ENCODE measurements around the gene USP15. TPM values are rescaled to one million over a fixed set of nuclear protein-coding genes. Genes with fewer than 3 reads are reported as not detected.

The USP15 gene
- total RNA-seq, 1 experiment from 2014 or later = 25.8 TPM

DNA sequence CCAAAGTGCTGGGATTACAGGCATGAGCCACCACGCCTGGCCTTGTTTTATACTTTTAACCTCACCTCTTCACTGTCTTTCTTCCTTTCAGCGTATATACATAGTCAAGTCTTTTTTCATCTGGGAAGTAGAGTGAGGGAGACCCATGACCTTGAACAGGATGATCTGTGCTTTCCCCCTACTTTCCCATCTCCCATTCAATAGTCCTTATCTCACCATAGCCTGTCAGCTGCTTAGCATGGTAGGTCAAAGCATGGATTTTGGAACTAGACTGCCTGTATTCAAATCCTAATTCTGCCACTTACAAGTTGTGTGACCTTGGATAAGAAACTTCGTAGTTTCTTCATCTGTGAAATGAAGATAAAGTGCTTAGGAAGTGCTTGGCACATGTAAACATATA is 110.0 kb downstream of the USP15 start:
- H3K4me2 ChIP-seq = no peak overlapping the region
- no peaks in the 10 kb centered on the region for H3F3A ChIP-seq (ENCODE audit: insufficient read depth, low read depth)
- intact Hi-C loops (cut with micrococcal nuclease; ENCODE audit: unreplicated experiment) = no loop called here
- H3K27ac ChIP-seq = no peak overlapping the region
- CTCF ChIA-PET = no interaction called here
- no peak for TF ChIP-seq EZH2 (IDR thresholded peaks at IDR 0.05; ENCODE audit: low read depth)
- H3K9me3 ChIP-seq (ENCODE audit: insufficient read depth, low read depth) = no peaks in the 10 kb centered on the region
- H3K36me3 ChIP-seq (ENCODE audit: low read depth) = no peaks in the 10 kb centered on the region
- DNase-seq = no peak
- no peak overlapping the region for H3K4me3 ChIP-seq
- H3K27me3 ChIP-seq (ENCODE audit: insufficient read depth, low read depth) = no peaks in the 10 kb centered on the region
- no peaks in the 10 kb centered on the region; the same call in 1 of the 2 replicates for H3K9me2 ChIP-seq (ENCODE audit: insufficient read depth)
- H3K79me2 ChIP-seq (ENCODE audit: low read depth) = 0 out of 2 replicates have a peak, but pooled peaks cover 3% of the 10 kb centered on the region
- no peaks in the 10 kb centered on the region for H3K4me1 ChIP-seq (replicated peaks; ENCODE audit: insufficient read depth)
- peaks cover 3% of the 10 kb centered on the region; the same call in 1 of the 2 replicates for H4K20me1 ChIP-seq (ENCODE audit: insufficient read depth)
- no TSS peak for BruUV-seq (replicated peaks)
- POLR2A ChIA-PET (ENCODE audit: unreplicated experiment) = no interaction called here
- no peak overlapping the region for H2AFZ ChIP-seq

DNA sequence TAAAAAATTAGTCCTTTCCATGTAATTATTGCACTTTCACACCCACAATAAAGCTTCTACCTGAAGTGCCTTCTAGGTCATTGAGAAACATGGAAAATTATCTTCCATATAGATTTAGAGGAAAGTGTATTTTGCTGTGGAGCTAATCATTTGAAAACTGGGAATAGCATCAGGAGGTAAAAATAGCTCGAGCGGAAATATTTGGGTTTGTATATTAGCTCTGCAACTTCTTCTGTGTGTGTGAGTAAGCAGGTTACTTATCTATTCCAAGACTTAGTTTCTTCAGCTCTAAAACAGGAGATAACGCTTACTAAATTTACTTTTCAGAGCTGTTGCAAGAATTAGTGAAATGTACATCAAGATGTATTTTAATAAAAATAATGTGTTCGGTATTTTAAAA is 111.5 kb downstream of the USP15 start:
- H3K9me2 ChIP-seq (ENCODE audit: insufficient read depth) = no peaks in the 10 kb centered on the region
- ChIA-PET CTCF (no interaction called here), POLR2A (ENCODE audit: unreplicated experiment) (no interaction called here)
- no peak overlapping the region for H3K4me3 ChIP-seq
- BruUV-seq (replicated peaks) = no TSS peak
- DNase-seq = no peak
- H3K4me1 ChIP-seq (replicated peaks; ENCODE audit: insufficient read depth) = no peaks in the 10 kb centered on the region
- no peak overlapping the region for H3K27ac ChIP-seq
- no peaks in the 10 kb centered on the region for H3K36me3 ChIP-seq (ENCODE audit: low read depth)
- no peaks in the 10 kb centered on the region for H3F3A ChIP-seq (ENCODE audit: insufficient read depth, low read depth)
- peaks cover 4% of the 10 kb centered on the region; the same call in 1 of the 2 replicates for H4K20me1 ChIP-seq (ENCODE audit: insufficient read depth)
- TF ChIP-seq EZH2 (IDR thresholded peaks at IDR 0.05; ENCODE audit: low read depth) (no peak), CTCF (conservative IDR thresholded peaks at IDR 0.05) (no peak)
- intact Hi-C loops (cut with micrococcal nuclease; ENCODE audit: unreplicated experiment) = no loop called here
- H3K27me3 ChIP-seq (ENCODE audit: insufficient read depth, low read depth) = no peaks in the 10 kb centered on the region
- no peaks in the 10 kb centered on the region for H3K9me3 ChIP-seq (ENCODE audit: insufficient read depth, low read depth)
- no peak overlapping the region for H2AFZ ChIP-seq
- H3K4me2 ChIP-seq = no peak overlapping the region
- no peaks in the 10 kb centered on the region for H3K79me2 ChIP-seq (ENCODE audit: low read depth)

- intact Hi-C loops (cut with micrococcal nuclease; ENCODE audit: unreplicated experiment) = no loop called here
- BruUV-seq (replicated peaks) = no TSS peak
- Histone ChIP-seq H4K20me1 (ENCODE audit: insufficient read depth) (peaks cover 4% of the 10 kb centered on the region; the same call in 1 of the 2 replicates), H3K27me3 (ENCODE audit: insufficient read depth, low read depth) (no peaks in the 10 kb centered on the region), H3F3A (ENCODE audit: insufficient read depth, low read depth) (no peaks in the 10 kb centered on the region), H2AFZ (no peak overlapping the region), H3K79me2 (ENCODE audit: low read depth) (no peaks in the 10 kb centered on the region), H3K4me3 (no peak overlapping the region), H3K4me1 (replicated peaks; ENCODE audit: insufficient read depth) (no peaks in the 10 kb centered on the region), H3K36me3 (ENCODE audit: low read depth) (no peaks in the 10 kb centered on the region), H3K9me3 (ENCODE audit: insufficient read depth, low read depth) (no peaks in the 10 kb centered on the region), H3K4me2 (no peak overlapping the region), H3K9me2 (ENCODE audit: insufficient read depth) (no peaks in the 10 kb centered on the region), H3K27ac (no peak overlapping the region)
- no peak for DNase-seq
- TF ChIP-seq EZH2 (IDR thresholded peaks at IDR 0.05; ENCODE audit: low read depth) (no peak), CTCF (conservative IDR thresholded peaks at IDR 0.05) (no peak)
- CTCF ChIA-PET = no interaction called here
- POLR2A ChIA-PET (ENCODE audit: unreplicated experiment) = no interaction called here
These were observed 111.9 kb downstream of the USP15 start for GRCh38 chr12:62372134-62372533.

GRCh38 chr12:62372825-62373224 is 112.6 kb downstream of the USP15 start:
- H3F3A ChIP-seq (ENCODE audit: insufficient read depth, low read depth) = no peaks in the 10 kb centered on the region
- no peaks in the 10 kb centered on the region for H3K9me2 ChIP-seq (ENCODE audit: insufficient read depth)
- H3K36me3 ChIP-seq (ENCODE audit: low read depth) = no peaks in the 10 kb centered on the region
- H4K20me1 ChIP-seq (ENCODE audit: insufficient read depth) = peaks cover 4% of the 10 kb centered on the region; the same call in 1 of the 2 replicates
- no TSS peak for BruUV-seq (replicated peaks)
- no peak overlapping the region for H3K4me2 ChIP-seq
- no peaks in the 10 kb centered on the region for H3K4me1 ChIP-seq (replicated peaks; ENCODE audit: insufficient read depth)
- no peak for TF ChIP-seq CTCF (conservative IDR thresholded peaks at IDR 0.05)
- TF ChIP-seq EZH2 (IDR thresholded peaks at IDR 0.05; ENCODE audit: low read depth) = no peak
- intact Hi-C loops (cut with micrococcal nuclease; ENCODE audit: unreplicated experiment) = no loop called here
- ChIA-PET POLR2A (ENCODE audit: unreplicated experiment) (no interaction called here), CTCF (no interaction called here)
- H2AFZ ChIP-seq = no peak overlapping the region
- H3K27me3 ChIP-seq (ENCODE audit: insufficient read depth, low read depth) = no peaks in the 10 kb centered on the region
- H3K9me3 ChIP-seq (ENCODE audit: insufficient read depth, low read depth) = no peaks in the 10 kb centered on the region
- H3K4me3 ChIP-seq = no peak overlapping the region
- no peak for DNase-seq
- H3K27ac ChIP-seq = no peak overlapping the region
- no peaks in the 10 kb centered on the region for H3K79me2 ChIP-seq (ENCODE audit: low read depth)

Measured in PC-9 (cell line).